Loucy (cell line): ENCODE results near the gene PRSS57.

Source experiments
- H2AFZ ChIP-seq: fragments of 200-600 bp; sonication (generic); 2 replicates; pipeline ENCODE4 v1.6.0; 2016; ENCODE audit warnings: antibody characterized with exemption, mild to moderate bottlenecking, low read length, moderate library complexity
- H3F3A ChIP-seq: fragments of 200-600 bp; 2 replicates; pipeline ENCODE4 v1.6.0; 2016; ENCODE audit warnings: antibody characterized with exemption, low read depth, mild to moderate bottlenecking
- H3K27me3 ChIP-seq: fragments of 200-600 bp; sonication (generic); 2 replicates; pipeline ENCODE4 v1.6.1; 2014; ENCODE audit warnings: low read length, mild to moderate bottlenecking; ENCODE audit not compliant: insufficient read depth, poor library complexity, severe bottlenecking
- H3K36me3 ChIP-seq: fragments of 200-600 bp; sonication (generic); 2 replicates; pipeline ENCODE4 v1.6.1; 2016; ENCODE audit warnings: low read length; ENCODE audit not compliant: insufficient read depth
- H3K4me1 ChIP-seq: fragments of 200-600 bp; sonication (generic); 2 replicates; pipeline ENCODE4 v1.5.1; 2014; ENCODE audit warnings: low read length, mild to moderate bottlenecking; ENCODE audit not compliant: insufficient read depth, poor library complexity, severe bottlenecking
- H3K4me2 ChIP-seq: fragments of 200-600 bp; sonication (generic); 2 replicates; pipeline ENCODE4 v1.6.0; 2014; ENCODE audit warnings: antibody characterized with exemption, low read length, low read depth, mild to moderate bottlenecking; ENCODE audit not compliant: poor library complexity, severe bottlenecking
- H3K4me3 ChIP-seq: fragments of 200-600 bp; sonication (generic); 2 replicates; pipeline ENCODE4 v1.5.1; 2014; ENCODE audit warnings: low read length, mild to moderate bottlenecking, mixed read lengths; ENCODE audit not compliant: poor library complexity, severe bottlenecking
- H3K79me2 ChIP-seq: fragments of 200-600 bp; sonication (generic); 2 replicates; pipeline ENCODE4 v1.6.1; 2014; ENCODE audit warnings: low read length; ENCODE audit not compliant: insufficient read depth
- H3K9ac ChIP-seq: fragments of 200-600 bp; sonication (generic); 2 replicates; pipeline ENCODE4 v1.6.0; 2014; ENCODE audit warnings: mild to moderate bottlenecking, low read depth, low read length, moderate library complexity; ENCODE audit not compliant: poor library complexity, severe bottlenecking
- H3K9me2 ChIP-seq: fragments of 200-600 bp; sonication (generic); replicated peaks from 2 replicates; pipeline ENCODE4 v1.6.1; 2016; ENCODE audit warnings: low read depth, low read length, mixed read lengths
- H3K9me3 ChIP-seq: fragments of 200-600 bp; sonication (generic); 2 replicates; pipeline ENCODE4 v1.6.1; 2014; ENCODE audit warnings: mild to moderate bottlenecking, antibody characterized with exemption, low read length, low read depth; ENCODE audit not compliant: insufficient read depth
- H4K20me1 ChIP-seq: fragments of 200-600 bp; sonication (generic); 2 replicates; pipeline ENCODE4 v1.6.0; 2014; ENCODE audit warnings: antibody characterized with exemption, low read length, mild to moderate bottlenecking; ENCODE audit not compliant: insufficient read depth, poor library complexity, severe bottlenecking
- CTCF ChIP-seq: fragments of 200-600 bp; sonication (generic); conservative IDR thresholded peaks from 2 replicates; pipeline ENCODE4 v1.5.1; 2014; ENCODE audit warnings: mild to moderate bottlenecking, antibody characterized with exemption, low read length
- EZH2phosphoT487 ChIP-seq: fragments of 200-600 bp; IDR thresholded peaks from 2 replicates; pipeline ENCODE4 v1.6.1; 2018; ENCODE audit warnings: antibody characterized with exemption, mild to moderate bottlenecking, moderate library complexity, borderline replicate concordance

PRSS57 gene

GRCh38 chr19:677601-678436, 17.4 kb downstream of the PRSS57 start:
- H3F3A ChIP-seq, result no peaks in the 10 kb centered on the region
- H3K4me3 ChIP-seq, result no peak overlapping the region
- no peaks in the 10 kb centered on the region for H4K20me1 ChIP-seq
- peaks cover 15% of the 10 kb centered on the region for H3K4me1 ChIP-seq
- H3K9me2 ChIP-seq, result no peaks in the 10 kb centered on the region
- H3K36me3 ChIP-seq, result no peaks in the 10 kb centered on the region
- H2AFZ ChIP-seq, result no peak overlapping the region
- TF ChIP-seq EZH2phosphoT487, result no peak
- TF ChIP-seq CTCF, result no peak
- peaks cover 7% of the 10 kb centered on the region; the same call in 1 of the 2 replicates for H3K79me2 ChIP-seq
- H3K9ac ChIP-seq, result no peak overlapping the region
- no peaks in the 10 kb centered on the region for H3K9me3 ChIP-seq
- H3K4me2 ChIP-seq, result no peak overlapping the region
- no peaks in the 10 kb centered on the region for H3K27me3 ChIP-seq

- Histone ChIP-seq H3K79me2 (peaks cover 7% of the 10 kb centered on the region; the same call in 1 of the 2 replicates), H3K4me1 (peaks cover 15% of the 10 kb centered on the region), H3K9ac (no peak overlapping the region), H3F3A (no peaks in the 10 kb centered on the region), H3K27me3 (no peaks in the 10 kb centered on the region), H3K4me2 (no peak overlapping the region), H3K9me3 (no peaks in the 10 kb centered on the region), H3K4me3 (no peak overlapping the region), H4K20me1 (no peaks in the 10 kb centered on the region), H3K36me3 (no peaks in the 10 kb centered on the region), H2AFZ (no peak overlapping the region), H3K9me2 (no peaks in the 10 kb centered on the region)
- TF ChIP-seq CTCF (no peak), EZH2phosphoT487 (no peak)
Observed at GRCh38 chr19:677201-677600, 18.1 kb downstream of the PRSS57 start.

DNA sequence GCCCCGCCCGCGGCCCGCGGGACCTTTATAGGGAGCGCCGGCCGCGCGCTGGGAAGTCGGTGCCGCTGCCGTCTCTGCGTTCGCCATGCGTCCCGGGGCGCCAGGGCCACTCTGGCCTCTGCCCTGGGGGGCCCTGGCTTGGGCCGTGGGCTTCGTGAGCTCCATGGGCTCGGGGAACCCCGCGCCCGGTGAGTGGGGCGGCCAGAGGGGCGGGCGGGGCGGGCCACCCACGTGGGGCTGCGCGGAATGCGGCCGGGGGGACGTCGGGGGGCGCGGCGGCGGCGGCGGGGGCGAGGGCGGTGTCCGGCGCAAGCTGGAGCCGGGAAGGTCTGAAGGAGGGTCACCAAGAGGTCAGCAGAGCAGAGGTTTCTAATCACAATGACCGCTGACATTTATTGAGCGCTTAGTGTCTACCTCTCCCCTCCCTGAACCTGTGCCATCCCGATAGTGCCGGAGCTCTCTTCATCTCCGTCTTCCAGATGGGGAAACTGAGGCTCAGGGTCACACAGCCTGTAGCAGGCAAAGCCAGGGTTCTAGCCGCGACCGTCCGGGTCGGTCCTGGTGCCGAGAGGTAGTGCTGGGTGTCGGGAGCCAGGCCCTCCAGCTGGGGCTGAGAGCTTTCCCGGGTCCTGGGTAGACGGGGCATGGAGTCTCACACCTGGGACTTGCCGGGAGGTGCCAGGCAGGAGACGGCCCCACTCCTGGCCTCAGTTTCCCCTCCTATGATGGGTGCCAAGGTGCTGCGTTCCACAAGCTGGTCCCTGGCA, 18.7 kb downstream of the PRSS57 start, which contains the start of gene FSTL3:
FSTL3 (plus strand) TSS at position 54 of the 767 bp plus-strand sequence; CDS start at position 86, 32 bp downstream.
- Histone ChIP-seq H3F3A (no peaks in the 10 kb centered on the region), H3K9ac (no peak within 1 kb of the TSS), H3K4me3 (no peak within 1 kb of the TSS), H3K9me2 (no peaks in the 10 kb centered on the region), H3K4me2 (no peak within 1 kb of the TSS), H3K4me1 (peaks cover 12% of the 10 kb centered on the region), H4K20me1 (no peaks in the 10 kb centered on the region), H3K27me3 (no peaks in the 10 kb centered on the region), H3K79me2 (peaks cover 7% of the 10 kb centered on the region; the same call in 1 of the 2 replicates), H3K36me3 (no peaks in the 10 kb centered on the region), H3K9me3 (no peaks in the 10 kb centered on the region), H2AFZ (no peak within 1 kb of the TSS)
- no peak for TF ChIP-seq CTCF
- TF ChIP-seq EZH2phosphoT487, result no peak
